Jurkat, Clone E6-1 (cell line): ENCODE results near the gene PDE6G.

ENCODE experiments used
- DNase-seq: peaks from one replicate; pipeline ENCODE4 v3.0.0-alpha.2; 2011; ENCODE audit warnings: low read depth, low spot score
- H3K4me3 ChIP-seq: 2 replicates; pipeline ENCODE4 v1.5.1; 2011; ENCODE audit warnings: mild to moderate bottlenecking, low read length, control low read depth, moderate library complexity

Gene PDE6G

DNA sequence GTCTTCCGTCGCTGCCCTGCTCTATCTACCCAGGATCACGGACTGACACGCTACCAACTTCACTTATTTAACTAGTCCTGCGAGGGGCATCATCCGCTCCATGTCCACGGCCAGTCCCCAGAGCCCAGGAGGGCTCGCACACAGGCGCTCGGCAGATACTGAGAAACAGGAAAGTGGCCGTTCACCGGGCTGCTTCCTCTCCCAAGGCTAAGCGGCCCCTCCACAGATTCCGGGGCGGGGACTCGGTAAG is 9.7 kb upstream of the PDE6G start:
- no peak for DNase-seq

DNA sequence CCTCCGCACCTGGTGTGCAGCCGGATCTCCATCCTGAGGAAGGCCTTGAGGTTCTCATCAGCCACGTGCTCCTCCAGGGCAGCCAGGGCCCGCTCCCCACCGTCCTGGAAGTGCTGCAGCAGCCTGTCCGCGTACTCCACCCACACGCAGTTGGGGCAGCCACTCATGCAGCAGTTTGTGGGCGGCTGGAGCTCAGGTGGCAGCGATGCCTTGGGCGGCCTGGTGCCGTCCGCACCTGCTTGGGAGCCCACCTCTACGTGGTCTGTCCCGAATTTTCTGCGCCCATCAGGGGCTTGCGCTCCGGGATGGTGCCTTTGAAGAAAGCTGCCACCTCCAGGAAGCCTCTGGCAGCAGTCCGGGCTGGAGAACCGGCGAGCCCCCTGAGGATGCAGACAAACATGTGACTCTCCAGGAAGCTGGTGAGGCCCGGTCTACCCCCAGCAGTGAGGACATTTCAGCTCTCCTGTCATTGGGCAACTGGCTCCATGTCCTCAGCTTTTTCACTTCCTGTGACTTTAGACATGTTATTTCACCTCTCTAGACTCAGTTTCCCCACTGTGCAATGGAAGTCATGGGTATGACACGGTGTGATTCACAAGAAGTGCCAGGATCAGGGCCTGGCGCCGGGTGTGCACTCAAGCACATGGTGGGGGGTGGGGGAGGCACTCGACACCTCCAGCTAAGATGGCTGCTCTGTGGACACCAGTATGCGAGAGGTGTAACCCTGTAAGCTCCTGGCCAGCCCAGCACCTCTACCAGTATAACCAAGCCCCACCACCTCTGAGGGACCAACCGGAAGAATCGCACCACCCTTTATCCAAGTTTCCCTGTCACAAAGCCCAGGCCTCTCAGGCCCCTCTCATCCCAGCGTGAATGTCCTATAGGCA is 9.1 kb upstream of the PDE6G start:
- H3K4me3 ChIP-seq, result peak overlapping the region; percentile 97
- peak; percentile 36 for DNase-seq

More for the DNA sequence above, 9.7 kb upstream of the PDE6G start:
- peak overlapping the region; percentile 97 for H3K4me3 ChIP-seq

DNA sequence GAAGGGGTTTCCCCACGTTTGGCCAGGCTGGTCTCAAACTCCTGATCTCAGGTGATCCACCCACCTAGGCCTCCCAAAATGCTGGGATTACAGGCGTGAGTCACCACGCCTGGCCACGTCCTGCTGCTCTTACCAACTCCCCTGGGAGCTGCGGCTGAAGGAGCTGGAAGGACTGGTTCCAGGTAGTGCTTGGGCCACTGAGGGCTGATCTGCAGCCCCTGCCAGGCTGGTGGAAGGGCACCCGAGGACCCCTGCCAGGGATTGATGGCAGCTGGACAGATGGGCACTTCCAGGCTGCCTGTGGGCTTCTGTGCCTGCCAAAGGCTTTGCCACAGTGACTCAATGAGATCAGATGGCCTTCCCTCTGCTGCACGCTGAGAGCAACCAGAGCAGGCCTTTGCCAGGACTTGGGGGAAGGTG is 7.7 kb upstream of the PDE6G start:
- DNase-seq, result no peak
- H3K4me3 ChIP-seq, result no peak overlapping the region

DNA sequence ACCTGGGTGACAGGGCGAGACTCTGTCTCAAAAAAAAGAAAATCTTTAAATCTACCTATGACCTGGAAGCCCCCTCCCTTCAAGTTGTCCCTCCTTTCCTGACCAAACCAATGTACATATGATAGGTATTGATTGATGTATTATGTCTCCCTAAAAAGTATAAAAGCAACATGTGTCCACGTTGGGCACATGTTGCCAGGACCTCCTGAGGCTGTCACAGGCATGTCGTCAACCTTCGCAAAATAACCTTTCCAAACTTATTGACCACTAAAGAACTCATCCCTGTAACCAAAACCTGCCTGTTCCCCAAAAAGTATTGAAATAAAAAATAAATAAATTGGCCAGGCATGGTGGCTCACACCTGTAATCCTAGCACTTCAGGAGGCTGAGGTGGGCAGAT is 5.7 kb upstream of the PDE6G start:
- DNase-seq, result no peak
- no peak overlapping the region for H3K4me3 ChIP-seq

DNA sequence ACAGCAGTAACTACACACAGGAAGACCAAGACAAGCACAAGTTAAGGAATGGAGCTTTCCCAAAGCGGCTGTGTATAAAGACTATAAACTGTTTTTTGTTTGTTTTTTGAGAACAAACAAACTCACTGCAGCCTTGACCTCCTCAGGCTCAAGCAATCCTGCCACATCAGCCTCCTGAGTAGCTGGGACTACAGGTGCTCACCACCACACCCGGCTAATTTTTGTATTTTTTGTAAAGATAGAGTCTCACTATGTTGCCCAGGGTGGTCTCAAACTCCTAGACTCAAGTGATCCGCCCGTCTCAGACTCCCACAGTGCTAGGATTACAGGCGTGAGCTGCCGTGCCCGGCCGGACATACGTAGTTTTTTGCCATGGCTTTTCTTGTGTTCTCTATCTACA is 4.1 kb upstream of the PDE6G start:
- DNase-seq, result no peak
- H3K4me3 ChIP-seq, result no peak overlapping the region

DNA sequence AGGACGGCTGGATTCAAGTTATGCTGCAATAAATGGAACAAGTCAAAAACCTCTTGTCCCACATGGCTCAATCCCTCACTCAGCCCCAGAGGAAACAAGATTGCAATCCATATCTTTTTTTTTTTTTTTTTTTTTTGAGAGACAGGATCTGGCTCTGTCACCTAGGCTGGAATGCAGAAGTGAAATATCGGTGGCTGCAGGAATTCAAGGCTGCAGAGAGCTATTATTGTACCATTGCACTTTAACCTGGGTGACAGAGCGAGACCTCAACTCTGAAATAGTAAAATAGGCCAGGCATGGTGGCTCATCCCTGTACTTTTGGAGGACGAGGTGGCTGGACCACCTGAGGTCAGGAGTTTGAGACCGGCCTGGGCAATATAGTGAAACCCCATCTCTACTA is 2.7 kb upstream of the PDE6G start:
- no peak for DNase-seq
- no peak overlapping the region for H3K4me3 ChIP-seq

DNA sequence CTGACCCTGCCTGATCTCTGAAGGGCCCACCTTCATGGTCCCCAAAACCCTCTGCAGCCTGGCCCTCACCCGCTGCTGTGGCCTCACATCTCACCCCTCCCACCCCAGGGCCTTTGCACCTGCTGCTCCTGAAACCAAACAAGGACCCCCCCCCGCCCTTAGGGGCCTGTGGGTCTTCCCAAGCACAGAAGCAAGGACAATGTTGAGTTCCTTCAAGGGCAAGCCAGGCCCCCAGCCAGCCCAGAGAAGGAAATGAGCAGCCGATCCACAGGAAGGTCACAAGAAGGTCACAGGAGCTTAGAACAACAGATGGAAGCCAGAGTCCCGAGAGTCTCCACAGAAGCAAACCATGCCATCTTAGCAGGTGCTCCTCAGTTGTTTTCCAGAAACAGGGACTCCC is 493 bp upstream of the PDE6G start:
- no peak for DNase-seq
- no peak overlapping the region for H3K4me3 ChIP-seq

DNA sequence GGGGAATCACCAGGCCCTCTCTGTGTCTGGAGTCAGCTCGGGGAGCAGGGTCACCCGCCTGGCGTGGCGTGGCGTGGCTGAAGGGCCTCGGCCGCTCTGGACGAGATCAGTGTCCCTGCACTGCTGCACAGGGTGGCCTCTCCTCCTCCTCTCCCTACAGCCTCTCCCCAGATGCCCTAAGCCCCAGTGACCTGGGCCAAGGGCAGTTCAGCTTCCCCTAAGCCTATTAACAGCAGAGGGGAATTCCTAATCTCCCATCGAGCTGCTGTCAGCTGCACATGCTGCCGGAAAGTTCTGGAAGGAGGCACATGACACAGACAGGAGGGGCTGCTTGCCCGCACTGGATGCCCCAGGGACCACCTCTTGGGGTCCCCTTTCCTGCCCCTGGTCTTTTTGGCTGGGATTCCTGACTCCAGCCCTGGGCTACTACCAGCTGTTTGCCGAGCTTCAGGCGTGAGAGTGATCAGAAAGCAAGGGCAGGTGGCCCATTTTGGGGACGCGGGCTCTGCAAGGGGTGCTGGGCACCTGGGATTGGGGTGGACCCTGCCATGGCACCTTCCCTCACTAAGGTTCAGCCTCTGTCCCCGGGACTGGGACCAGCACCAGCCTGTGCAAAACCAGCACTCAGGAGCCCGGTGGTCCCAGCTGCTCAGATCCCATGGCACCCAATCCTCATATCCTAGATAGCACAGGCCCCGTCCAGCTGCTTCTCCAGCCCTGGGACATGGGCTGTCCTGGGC is 794 bp downstream of the PDE6G start:
- no peak for DNase-seq
- no peak overlapping the region for H3K4me3 ChIP-seq

DNA sequence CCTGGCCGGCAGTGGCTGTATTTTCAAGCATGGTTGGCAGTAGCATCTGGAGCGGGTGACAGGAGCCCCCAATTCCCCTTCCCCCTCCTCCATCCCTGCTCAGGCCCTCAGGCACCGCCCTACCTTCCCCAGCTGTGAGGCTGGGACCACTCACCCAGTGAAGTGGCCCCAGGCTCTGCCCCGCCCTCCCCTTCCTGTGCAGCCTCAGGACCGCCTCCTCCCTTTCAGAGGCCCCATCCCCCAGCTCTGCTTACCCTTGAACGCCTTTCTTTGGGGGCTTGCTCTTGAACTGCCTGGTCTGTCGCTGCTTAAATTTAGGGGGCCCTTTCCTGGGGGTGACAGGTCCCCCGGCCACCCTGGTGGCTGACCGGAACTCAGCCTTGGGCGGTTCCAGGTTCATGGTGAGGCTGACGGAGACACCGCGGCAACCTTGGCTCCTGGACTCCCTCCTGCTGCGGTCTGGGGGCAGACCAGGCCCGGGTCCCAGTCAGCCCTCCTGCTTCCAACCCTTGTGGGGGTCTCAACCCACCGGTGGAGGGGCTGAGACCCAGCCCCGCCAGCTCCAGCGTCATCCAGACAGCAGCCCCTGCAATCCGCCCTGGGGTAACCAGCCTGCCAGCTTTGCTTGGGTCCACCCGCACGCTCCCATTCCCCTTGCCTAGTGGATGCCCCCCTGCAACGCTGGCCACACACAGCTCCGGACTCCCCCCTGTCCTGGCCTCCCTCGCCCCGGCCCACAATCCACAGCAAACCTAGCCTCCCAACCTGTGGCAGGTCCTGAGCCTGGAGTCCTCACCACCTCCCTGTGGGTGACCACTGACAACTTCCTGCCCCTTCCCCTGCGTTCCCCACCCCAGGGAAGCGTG is 3.2 kb downstream of the PDE6G start:
- H3K4me3 ChIP-seq, result no peak overlapping the region
- DNase-seq, result no peak

DNA sequence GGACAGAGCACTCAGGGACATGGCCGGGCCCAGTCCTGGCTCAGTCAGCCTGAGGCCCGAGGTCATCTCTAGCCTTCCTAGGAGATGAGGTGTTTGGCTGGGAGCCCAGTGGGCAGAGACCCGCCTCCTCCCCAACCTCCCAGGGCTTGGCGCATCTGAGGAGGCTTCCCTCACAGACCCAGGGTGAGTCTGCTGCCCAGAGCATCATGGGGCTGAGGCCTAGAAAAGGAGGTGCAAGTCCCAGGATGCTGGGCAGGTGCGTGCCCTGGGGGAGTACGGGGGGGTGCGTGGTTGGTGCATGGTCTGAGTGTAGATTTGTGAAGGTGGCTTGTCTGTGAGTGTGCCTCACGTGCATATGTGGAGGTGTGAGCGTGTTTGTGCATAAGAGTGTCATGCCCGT is 4.7 kb downstream of the PDE6G start:
- H3K4me3 ChIP-seq, result no peak overlapping the region
- DNase-seq, result no peak

DNA sequence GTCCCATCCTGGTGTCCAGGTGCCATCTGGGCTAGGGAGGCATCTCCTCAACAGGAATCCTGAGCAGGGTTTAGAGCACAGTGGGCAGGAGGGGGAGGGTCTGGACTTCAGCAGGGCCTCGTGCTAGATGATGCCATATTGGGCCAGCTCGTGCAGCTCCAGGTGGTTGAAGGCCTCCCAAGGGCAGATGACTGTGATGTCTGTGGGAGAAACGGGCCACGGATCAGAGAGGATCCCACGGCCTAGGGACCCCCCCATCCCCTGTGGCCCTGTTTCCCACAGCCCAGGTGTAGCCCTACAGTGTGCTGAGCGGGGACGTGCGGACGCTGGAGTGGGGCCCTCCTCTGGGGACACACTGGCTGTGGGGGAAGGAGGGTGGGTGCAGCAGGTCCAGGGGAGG is 5.4 kb downstream of the PDE6G start:
- H3K4me3 ChIP-seq, result no peak overlapping the region
- no peak for DNase-seq

DNA sequence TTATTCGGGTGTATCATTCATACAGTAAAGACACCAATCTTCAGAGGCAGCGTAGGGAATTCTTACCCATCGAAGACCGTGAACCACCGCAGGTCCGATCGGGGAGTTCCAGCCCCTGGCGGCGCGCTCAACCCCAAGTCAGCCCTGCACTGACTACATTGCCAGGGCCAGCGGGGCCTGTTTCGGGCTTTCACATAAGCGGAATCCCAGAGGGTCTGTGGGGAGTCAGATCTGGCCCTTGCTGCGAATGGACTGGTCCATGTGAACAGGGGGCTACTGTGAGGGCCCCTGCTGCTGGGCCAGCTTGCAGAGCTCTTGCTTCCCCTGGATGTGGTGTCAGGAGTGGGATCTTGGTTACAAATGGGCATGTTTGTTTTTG is 7.6 kb downstream of the PDE6G start:
- DNase-seq, result no peak
- no peak overlapping the region for H3K4me3 ChIP-seq

DNA sequence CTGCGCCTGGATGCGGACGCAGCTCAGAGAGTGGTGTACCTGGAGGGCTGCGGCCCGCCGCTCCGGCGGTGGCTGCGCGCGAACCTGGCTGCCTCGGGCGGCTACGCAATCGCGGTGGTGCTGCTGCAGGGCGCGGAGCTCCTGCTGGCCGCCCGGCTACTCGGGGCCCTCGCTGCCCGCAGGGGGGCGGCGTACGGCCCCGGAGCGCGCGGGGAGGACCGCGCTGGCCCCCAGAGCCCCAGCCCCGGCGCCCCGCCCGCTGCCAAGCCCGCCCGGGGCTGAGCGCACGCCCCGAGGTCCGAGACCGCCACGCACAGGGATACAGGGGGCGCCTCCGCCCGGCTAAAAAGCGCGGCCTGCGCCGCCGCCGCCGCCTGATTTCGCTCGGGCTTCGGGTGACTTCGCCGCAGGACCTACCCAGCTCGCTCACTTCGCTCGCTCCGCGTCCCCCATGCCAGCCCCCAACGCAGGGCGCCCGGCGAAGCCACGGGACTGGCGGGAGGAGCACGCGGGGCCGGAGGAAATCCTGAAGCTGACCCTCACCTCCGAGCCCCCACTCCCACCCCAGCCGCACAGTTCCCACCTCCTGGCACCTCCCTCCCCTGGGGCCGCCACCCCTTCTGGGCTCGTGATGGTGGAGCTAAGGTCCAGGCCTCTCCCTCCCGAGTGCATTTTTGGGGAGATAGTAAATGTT is 8.2 kb downstream of the PDE6G start:
- no peak overlapping the region for H3K4me3 ChIP-seq
- DNase-seq, result no peak

DNA sequence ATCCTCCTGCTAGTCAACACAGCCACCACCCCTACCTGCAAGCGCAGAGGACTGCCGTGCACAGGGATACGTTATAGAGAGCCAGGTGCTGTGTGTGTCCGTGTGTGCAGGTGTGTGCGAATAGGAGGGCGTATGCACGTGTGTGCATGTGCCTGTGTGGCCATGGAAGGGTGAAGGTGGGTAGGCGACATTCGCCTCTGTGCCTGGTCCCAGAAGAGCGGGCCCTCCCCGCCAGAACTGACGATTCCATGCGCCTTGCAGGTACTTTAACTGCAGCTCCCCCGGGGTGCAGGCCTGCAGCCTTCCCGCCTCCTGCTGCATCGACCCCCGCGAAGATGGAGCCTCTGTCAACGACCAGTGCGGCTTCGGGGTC is 8.7 kb downstream of the PDE6G start:
- no peak overlapping the region for H3K4me3 ChIP-seq
- DNase-seq, result no peak

DNA sequence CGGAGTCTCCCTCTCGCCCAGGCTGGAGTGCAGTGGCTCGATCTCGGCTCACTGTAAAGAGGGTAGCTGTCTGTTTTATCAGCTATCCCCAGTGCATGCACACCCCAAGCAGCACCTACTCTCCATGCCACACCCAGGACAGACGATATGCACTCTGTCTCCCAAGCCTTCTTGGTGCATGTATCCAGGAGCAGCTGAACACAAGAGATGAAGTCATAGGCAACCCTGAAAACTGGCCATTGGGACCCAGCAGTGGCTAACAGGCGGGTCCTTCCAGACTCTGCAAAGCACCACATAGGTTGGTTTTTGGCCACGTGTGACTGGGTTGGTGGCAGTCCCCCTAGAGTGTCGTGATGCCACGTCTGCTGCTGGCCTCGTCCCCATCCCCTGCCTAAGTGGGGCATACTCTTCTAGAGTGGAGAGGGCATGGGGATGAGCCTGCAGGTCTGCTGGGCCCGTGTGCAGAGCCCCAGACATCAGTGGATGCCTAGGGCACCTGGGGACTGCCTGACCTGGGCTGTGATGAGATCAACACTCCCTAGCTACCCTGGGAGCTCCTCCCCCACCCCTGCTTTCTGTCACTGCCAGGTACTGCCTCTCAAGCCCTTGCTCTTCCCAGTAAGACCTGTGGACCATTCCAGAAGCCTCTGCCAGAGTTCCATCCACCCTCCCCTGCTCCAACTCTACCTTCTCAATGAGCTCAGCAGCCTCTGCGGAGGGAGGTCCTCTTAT is 9.3 kb downstream of the PDE6G start:
- H3K4me3 ChIP-seq, result no peak overlapping the region
- DNase-seq, result no peak

DNA sequence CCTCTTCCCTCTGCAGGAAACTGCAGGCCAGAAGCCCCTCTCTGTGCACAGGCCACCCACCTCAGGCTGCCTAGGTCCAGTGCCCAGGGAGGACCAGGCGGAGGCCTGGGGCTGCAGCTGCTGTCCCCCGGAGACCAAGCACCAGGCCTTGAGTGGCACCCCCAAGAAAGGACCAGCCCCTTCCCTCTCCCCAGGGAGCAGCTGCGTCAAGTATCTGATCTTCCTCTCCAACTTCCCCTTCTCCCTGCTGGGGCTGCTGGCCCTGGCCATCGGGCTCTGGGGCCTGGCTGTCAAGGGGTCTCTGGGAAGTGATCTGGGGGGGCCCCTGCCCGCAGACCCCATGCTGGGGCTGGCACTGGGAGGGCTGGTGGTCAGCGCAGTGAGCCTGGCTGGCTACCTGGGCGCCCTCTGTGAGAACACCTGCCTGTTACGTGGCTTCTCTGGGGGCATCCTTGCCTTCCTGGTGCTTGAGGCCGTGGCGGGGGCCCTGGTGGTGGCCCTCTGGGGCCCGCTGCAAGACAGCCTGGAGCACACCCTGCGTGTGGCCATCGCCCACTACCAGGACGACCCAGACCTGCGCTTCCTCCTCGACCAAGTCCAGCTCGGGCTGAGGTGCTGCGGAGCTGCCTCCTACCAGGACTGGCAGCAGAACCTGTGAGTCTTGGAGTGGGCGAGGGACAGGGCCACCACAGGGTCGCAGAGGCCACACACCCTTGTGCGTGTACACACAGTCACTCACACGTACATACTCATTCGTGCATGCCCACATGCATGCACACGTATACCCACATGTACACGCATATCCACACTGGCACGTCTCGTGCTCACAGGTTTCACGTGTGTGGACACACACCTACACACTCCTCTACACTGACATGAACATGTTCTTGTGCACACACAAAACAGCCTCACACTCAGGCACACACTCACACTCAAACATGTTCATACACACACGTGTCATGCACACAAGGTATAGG is 11.1 kb downstream of the PDE6G start:
- no peak for DNase-seq

DNA sequence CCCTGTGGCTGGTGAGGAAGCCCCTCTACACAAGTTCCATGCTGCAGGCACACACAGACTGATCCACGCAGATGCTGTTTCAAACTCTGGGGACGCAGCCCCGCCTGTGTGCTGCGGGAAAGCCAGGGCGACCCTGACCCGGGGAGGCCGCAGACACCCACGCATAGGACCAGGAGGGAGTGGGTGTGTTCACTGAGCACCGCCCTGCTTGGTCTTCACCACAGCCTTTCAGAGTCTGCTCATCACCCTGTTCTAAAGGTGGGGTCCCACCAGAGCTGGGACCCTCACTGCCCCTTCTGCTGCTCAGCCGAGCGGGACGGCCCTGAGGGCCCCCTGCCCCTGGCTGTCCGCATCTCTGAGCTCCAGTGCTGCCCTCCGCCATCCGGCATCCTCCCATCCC is 11.8 kb downstream of the PDE6G start:
- no peak for DNase-seq
- H3K4me3 ChIP-seq, result no peak overlapping the region

More for the DNA sequence above, 11.1 kb downstream of the PDE6G start:
- no peak overlapping the region for H3K4me3 ChIP-seq
